RWPE2 (cell line): ENCODE data around the gene LRP2.

Source experiments
- ATAC-seq: fragments of 200-7000 bp; cut with Tn5 transposase; 3 replicates; pipeline ENCODE4 v1.9.1; 2021; ENCODE audit warnings: low read depth
- DNase-seq: peaks from one replicate; pipeline ENCODE4 v3.0.0-alpha.2; 2020; ENCODE audit warnings: low spot score
- H3K27ac ChIP-seq: fragments of 450-650 bp; 2 replicates; pipeline ENCODE4 v1.5.1; 2017; ENCODE audit warnings: mild to moderate bottlenecking; ENCODE audit not compliant: poor library complexity, severe bottlenecking
- H3K27me3 ChIP-seq: fragments of 250-450 bp; sonication (Bioruptor Pico); 2 replicates; pipeline ENCODE4 v1.5.1; 2021; ENCODE audit warnings: mild to moderate bottlenecking, moderate library complexity; ENCODE audit not compliant: insufficient read depth, poor library complexity, severe bottlenecking
- H3K36me3 ChIP-seq: fragments of 250-450 bp; sonication (Bioruptor Pico); 2 replicates; pipeline ENCODE4 v1.5.1; 2020; ENCODE audit warnings: low read depth, mild to moderate bottlenecking, moderate library complexity
- H3K4me1 ChIP-seq: fragments of 250-450 bp; sonication (Bioruptor Pico); 2 replicates; pipeline ENCODE4 v1.5.1; 2021; ENCODE audit warnings: mild to moderate bottlenecking, moderate library complexity; ENCODE audit not compliant: insufficient read depth, poor library complexity, severe bottlenecking
- H3K4me3 ChIP-seq: fragments of 250-450 bp; sonication (Bioruptor Pico); 2 replicates; pipeline ENCODE4 v1.5.1; 2021; ENCODE audit warnings: mild to moderate bottlenecking, moderate library complexity; ENCODE audit not compliant: severe bottlenecking
- H3K9me3 ChIP-seq: fragments of 250-450 bp; sonication (Bioruptor Pico); 2 replicates; pipeline ENCODE4 v1.5.1; 2021; ENCODE audit warnings: mild to moderate bottlenecking, moderate library complexity; ENCODE audit not compliant: severe bottlenecking
- TF ChIP-seq, protein P1 (sequence below): fragments of 450-650 bp; IDR thresholded peaks from one replicate; pipeline ENCODE4 v1.5.1; 2017; ENCODE audit warnings: mild to moderate bottlenecking, moderate library complexity; ENCODE audit not compliant: poor library complexity, severe bottlenecking

Gene LRP2

GRCh38 chr2:169393068-169393590, 30.8 kb upstream of the LRP2 start:
- H3K36me3 ChIP-seq: no peaks in the 10 kb centered on the region
- DNase-seq (no peak), ATAC-seq (peak; percentile 63; the same call in 2 of the 3 replicates)
- TF ChIP-seq, protein P1, sequence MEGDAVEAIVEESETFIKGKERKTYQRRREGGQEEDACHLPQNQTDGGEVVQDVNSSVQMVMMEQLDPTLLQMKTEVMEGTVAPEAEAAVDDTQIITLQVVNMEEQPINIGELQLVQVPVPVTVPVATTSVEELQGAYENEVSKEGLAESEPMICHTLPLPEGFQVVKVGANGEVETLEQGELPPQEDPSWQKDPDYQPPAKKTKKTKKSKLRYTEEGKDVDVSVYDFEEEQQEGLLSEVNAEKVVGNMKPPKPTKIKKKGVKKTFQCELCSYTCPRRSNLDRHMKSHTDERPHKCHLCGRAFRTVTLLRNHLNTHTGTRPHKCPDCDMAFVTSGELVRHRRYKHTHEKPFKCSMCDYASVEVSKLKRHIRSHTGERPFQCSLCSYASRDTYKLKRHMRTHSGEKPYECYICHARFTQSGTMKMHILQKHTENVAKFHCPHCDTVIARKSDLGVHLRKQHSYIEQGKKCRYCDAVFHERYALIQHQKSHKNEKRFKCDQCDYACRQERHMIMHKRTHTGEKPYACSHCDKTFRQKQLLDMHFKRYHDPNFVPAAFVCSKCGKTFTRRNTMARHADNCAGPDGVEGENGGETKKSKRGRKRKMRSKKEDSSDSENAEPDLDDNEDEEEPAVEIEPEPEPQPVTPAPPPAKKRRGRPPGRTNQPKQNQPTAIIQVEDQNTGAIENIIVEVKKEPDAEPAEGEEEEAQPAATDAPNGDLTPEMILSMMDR: no peak
- no peak overlapping the region for H3K4me3 ChIP-seq
- H3K27ac ChIP-seq: no peak overlapping the region
- H3K27me3 ChIP-seq: peaks cover 33% of the 10 kb centered on the region
- H3K4me1 ChIP-seq: no peaks in the 10 kb centered on the region
- no peaks in the 10 kb centered on the region for H3K9me3 ChIP-seq

- Histone ChIP-seq H3K9me3 (no peaks in the 10 kb centered on the region), H3K4me3 (no peak overlapping the region), H3K4me1 (no peaks in the 10 kb centered on the region), H3K27ac (no peak overlapping the region), H3K36me3 (no peaks in the 10 kb centered on the region), H3K27me3 (peaks cover 33% of the 10 kb centered on the region)
- DNase-seq (no peak), ATAC-seq (no peak)
- TF ChIP-seq, protein P1: no peak
These were observed 28.9 kb upstream of the LRP2 start for GRCh38 chr2:169391236-169391635.

DNA sequence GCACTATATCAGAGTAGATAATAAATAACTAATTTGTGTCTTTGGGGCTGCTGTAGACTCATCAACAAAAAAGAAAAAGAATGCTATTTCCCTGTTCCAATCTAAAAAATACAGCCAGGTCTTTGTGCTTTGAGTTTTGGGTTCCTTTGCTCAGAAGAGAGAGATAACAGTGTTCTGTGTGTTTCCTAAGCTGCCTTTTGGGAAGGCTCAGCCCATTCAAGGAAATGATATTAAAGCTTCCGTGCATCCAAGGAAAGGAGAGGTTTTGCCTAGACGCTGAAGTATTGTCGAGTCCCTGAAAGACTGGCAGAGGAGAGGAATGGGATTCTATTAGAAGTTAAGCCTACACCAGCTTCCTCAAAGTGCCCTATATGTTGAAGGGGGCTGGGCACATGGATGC, 25.8 kb upstream of the LRP2 start:
- ATAC-seq (no peak), DNase-seq (no peak)
- no peaks in the 10 kb centered on the region for H3K9me3 ChIP-seq
- H3K27ac ChIP-seq: no peak overlapping the region
- H3K4me1 ChIP-seq: no peaks in the 10 kb centered on the region
- peaks cover 29% of the 10 kb centered on the region for H3K27me3 ChIP-seq
- TF ChIP-seq, protein P1: no peak
- H3K4me3 ChIP-seq: no peak overlapping the region
- H3K36me3 ChIP-seq: no peaks in the 10 kb centered on the region

GRCh38 chr2:169386722-169387121, 24.4 kb upstream of the LRP2 start:
- no peak overlapping the region for H3K27ac ChIP-seq
- DNase-seq: no peak
- peaks cover 17% of the 10 kb centered on the region for H3K27me3 ChIP-seq
- H3K36me3 ChIP-seq: no peaks in the 10 kb centered on the region
- TF ChIP-seq, protein P1: no peak
- ATAC-seq: no peak
- H3K4me1 ChIP-seq: no peaks in the 10 kb centered on the region
- H3K9me3 ChIP-seq: no peaks in the 10 kb centered on the region
- no peak overlapping the region for H3K4me3 ChIP-seq

DNA sequence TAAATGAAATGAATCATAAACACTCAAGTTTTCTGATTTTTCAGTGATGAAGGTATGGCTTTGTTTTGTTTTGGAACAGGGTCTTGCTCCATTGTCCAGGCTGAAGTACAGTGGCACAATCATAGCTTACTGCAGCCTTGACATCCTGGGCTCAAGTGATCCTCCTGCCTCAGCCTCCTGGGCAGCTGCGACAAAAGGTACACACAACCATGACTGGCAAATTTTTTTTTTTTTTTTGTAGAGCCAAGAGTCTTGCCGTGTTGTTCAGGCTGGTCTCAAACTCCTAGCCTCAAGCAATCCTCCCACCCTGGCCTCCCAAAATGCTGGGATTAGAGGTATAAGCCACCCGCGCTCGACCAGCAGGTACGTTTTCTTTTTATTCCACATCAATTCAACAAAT, 22.5 kb upstream of the LRP2 start:
- TF ChIP-seq, protein P1: no peak
- Histone ChIP-seq H3K4me3 (no peak overlapping the region), H3K27ac (no peak overlapping the region), H3K4me1 (no peaks in the 10 kb centered on the region), H3K27me3 (peaks cover 7% of the 10 kb centered on the region), H3K36me3 (no peaks in the 10 kb centered on the region), H3K9me3 (no peaks in the 10 kb centered on the region)
- DNase-seq (no peak), ATAC-seq (no peak)
